GM19099 (cell line): ENCODE data around the gene TERF2IP.

ENCODE experiments used
- POLR2A ChIP-seq: IDR thresholded peaks from 3 replicates; pipeline ENCODE4 v1.6.1; 2011; ENCODE audit warnings: low read depth; ENCODE audit not compliant: insufficient read length; ENCODE audit errors: extremely low read depth

TERF2IP gene

DNA sequence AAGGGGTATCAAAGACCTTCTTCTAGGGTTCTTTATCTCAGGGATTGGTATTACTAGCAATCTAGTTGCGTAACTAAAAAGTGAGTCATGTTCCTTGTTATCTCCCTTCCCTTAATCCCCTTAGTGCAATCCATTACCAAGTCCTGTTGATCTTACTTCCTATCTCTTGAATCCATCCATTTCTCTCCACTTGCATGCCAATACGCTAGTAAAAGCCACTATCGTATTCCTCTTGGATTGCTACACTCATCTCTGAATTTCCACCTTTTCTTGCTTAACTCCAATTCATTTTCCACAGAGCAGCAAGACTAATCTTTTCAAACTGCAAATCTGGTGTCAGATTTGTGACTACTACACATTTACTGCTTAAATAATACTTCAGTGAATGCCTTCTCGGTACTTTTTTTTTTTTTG is 22.6 kb upstream of the TERF2IP start:
- no peak for TF ChIP-seq POLR2A

DNA sequence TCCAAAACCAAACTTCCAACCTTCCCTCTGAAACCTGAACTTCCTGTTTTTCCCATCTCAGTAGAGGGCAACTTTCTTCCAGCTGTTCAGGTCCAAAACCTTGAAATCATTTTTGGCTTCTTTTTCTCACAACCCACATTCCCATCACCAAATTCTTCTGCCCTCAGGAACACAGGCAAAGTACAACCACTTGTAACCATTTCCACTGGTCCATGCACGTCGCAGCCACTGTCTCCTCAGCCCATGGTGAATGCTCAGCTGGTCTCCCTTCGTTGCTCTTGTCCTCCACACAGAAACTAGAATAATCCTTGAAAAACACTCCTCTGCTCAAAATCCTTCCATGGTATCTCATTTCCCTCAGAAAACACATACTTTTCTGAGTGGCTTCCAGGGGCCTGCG is 20.8 kb upstream of the TERF2IP start:
- no peak for TF ChIP-seq POLR2A

DNA sequence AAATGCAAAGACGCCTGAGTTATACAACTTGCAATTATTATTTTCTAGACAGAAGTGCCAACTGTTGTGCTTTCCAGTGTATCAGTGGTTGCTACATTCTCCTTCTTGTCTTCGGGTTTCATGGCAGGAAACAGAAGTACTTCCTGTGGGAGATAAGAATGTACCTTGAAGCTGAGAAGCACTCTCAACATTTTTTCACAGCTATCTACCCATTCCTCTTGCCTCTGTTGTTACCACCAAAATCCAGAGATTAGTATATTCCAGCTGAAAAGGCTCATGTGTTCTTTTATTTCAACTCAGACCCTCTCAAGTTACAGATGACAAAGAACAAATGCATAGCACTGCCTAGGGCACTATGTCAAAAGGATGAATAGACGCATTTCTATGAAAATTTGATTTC is 19.7 kb upstream of the TERF2IP start:
- TF ChIP-seq POLR2A, result no peak

DNA sequence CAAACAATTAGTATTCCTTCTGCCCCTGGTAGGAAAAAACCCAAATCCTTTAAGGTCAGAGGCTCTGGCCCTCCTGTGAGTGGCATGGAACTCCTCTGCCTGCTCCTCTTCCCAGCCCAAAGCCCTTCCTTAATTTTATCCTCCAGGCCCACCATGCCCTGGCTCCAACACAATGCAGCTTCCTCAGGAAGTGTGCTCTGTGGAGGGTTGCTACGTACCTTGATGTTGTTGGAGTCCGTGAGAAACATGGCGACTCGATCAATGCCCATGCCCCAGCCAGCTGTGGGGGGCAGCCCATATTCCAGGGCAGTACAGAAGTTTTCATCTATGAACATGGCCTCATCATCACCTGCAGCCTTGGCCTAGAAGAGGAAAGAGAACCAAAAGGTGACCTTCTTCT is 19.2 kb upstream of the TERF2IP start:
- TF ChIP-seq POLR2A, result no peak

DNA sequence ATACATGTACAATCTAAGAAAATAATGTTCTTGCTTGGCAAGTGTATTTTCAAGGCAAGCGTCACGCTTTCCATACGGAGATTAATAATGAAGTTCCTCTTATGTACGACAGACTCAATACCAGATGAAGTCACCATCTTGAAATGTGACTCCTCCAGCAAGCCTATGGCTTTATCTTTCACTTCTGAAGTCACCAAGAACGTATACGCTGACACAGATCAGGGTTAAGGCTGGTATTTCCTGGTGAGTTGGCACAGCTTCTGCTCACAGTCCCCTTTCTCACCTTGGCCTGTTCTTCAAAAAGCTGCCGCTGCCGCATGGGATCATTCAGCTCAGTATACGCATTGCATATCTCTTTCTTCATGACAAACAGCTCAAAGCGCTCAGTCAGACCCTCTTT is 18.4 kb upstream of the TERF2IP start:
- no peak for TF ChIP-seq POLR2A

DNA sequence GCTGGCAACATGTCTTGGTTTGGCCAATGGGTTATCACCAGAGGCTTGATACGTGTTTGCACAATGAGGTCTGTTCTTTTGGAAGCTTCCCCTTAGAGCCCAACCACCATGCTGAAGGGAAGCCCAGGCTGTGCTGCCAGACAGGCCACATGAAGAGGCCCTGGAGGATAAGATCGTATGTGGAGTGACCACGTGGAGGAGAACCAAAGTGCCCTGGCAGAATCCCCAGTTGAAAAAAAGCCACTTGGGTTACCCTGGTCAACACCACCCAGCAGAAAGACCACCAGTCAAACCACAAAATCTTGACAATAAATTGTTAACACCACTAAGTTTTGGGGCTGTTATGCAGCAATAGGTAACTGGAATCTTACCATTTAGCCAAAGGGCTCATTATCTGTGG is 17.5 kb upstream of the TERF2IP start:
- TF ChIP-seq POLR2A, result no peak

DNA sequence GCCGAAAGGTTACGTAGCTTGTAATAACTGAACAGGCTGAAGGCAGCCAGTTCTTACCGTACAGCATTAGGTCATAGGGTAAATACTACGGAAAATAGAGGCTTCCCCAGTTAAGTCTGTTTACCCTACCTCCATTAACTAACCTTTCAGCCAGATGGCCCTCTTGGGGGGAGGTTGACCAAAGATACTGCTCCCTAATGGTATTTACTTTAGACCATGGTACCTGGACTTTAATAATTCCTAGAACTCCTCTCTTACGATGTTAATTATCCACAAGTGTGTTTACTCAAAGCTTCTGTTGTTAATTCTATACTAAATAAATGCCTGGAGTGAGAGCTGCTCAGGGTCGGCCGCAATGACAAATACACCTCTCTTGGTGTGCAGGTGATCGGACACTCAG is 14.7 kb upstream of the TERF2IP start:
- no peak for TF ChIP-seq POLR2A

DNA sequence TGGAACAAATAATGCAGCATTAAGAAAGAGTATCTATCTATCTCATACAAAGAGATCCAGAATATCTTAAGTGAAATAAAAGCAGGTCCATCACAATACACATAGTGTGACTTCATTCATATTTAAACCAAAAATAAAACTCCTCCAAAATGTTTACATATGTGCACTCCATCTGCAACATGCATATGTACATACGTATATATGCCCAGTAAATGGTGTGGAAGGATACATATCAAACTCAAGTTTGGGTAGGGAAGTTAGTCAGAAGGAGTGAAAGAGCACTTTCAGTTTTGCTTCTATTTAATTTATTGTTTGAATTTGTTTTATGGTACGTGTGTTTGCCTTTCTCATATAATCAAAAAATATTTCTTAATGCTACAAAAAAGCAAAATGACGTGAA is 12.5 kb upstream of the TERF2IP start:
- TF ChIP-seq POLR2A, result no peak

DNA sequence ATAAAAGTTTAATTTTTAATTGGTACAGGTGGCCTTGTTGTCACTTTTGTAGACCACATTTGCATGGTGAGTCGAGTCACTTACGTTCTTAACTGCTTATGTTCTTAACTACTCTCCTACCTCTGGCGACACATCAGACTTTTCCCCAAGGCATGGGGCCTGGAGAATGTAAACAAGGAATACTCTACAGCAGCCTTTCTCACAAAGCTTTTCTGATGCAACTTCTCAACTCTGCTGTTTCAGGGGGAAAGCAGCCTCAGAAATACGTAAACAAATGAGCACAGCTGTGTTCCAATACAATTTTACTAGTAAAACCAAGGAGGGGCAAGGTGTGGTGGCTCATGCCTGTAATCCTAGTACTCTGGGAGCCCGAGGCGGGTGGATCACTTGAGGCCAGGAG is 7.0 kb upstream of the TERF2IP start:
- TF ChIP-seq POLR2A, result no peak

DNA sequence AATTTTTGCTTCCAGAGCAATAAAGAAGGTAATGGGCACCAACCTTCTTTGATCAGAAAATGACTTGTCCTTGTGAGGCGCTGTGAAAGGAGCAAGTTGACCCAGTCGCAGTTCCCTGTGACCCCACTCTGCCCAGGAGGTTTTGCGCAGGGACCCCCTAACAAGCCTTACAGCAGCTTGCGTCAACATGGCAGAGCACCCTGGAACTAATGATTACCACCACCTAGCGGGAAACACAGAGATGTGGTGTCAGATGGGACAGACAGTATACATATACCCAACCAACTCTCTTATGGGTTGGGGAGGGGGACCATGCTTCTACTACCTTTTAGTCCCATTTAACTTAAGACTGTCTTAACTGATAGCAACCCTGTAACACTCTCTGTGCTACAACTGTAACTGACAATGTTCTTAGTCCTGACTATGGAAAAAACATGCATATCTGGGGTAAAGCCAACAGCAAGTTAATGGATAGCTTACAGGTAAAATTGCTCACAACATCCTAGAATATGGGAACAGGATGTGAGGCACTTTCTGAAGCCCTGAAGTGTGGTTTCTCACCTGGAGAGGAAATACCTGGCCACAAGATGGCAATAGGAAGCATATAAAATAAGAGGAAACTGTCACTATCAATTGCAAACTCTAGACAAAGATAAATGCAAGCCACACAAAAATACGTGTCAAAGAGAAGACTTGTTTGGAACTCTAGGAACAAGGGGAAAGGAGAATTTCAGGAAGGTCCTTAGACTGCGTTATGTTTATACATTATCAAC is 3.1 kb upstream of the TERF2IP start:
- TF ChIP-seq POLR2A, result no peak

DNA sequence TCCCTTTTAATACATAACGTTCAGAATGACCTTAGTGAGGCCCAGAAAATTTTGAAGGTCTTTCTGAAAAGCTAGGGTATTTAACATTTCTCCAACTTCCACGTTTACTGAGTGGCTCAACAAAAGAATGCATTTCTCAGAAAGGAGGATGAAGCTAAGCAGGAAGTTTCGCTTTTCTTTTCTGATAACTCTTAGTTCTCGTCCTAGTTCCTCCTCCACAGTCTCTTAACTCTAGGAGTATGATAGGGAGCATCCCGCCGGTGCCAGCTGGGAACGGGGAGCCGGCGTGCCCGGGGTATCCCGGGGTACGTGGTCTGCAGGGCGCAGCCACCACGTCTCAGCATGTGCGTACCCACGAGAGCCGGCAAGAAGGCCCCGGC is 471 bp upstream of the TERF2IP start:
- TF ChIP-seq POLR2A, result no peak

DNA sequence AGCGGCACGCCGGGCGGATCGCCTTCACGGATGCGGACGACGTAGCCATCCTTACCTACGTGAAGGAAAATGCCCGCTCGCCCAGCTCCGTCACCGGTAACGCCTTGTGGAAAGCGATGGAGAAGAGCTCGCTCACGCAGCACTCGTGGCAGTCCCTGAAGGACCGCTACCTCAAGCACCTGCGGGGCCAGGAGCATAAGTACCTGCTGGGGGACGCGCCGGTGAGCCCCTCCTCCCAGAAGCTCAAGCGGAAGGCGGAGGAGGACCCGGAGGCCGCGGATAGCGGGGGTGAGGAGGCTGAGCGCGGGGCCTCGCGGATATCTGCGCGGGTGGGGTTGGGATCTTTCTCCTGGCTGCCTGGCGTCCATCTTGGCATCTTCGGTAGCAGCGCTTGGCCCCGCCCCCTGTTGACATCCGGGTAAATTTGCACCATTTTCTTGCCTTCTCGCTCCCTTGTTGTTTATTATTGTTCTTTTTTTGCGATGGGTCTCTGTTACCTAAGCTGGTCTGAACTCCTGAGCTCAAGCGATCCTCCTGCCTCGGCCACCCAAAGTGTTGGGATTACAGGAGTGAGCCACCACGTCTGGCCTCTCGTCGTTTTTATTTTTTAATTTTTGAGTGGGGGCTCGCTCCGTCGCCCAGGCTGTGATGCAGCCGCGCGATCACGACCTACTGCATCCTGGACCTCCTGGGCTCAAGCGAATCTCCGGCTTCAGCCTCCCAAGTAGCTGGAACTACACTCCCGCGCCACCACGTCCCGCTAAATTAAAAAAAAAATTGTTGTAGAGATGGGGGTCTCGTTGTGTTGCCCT is 898 bp downstream of the TERF2IP start:
- peak; percentile 58 for TF ChIP-seq POLR2A

DNA sequence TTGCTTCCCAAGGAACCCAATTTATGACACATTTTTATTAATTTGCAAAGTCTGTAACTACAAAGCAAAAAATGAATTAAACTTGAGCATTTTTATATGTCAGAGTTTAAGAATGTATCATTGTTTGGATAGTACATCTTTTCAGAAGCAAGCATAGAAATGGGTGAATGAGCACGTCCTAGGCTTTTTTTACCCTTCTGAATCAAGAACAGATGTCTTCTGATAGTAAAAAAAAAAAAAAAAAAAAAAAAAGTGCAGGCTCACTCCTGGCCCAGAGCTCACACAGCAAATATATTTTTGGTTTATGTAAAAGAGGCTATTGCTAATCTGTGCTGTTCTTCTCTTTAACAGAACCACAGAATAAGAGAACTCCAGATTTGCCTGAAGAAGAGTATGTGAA is 6.3 kb downstream of the TERF2IP start:
- TF ChIP-seq POLR2A, result no peak

DNA sequence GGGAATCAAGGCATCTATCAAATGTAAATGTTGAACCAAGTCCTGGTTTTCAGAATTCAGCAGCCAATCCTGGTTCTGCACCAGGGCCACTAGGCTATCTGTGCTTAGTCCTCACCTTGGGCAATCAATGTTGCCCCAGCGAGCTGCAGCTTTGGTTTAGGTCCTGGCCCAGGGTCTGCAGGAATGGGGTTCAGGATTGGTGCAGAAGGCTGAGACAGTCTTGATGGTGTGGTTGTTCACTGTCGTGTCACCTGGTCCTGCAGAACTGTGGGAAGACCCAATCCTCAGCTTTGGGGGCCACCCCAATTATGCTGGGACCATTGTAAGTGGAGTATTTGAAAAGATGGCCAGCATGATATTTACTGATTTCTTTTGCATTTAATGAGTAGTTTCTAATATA is 10.6 kb downstream of the TERF2IP start:
- TF ChIP-seq POLR2A, result no peak

DNA sequence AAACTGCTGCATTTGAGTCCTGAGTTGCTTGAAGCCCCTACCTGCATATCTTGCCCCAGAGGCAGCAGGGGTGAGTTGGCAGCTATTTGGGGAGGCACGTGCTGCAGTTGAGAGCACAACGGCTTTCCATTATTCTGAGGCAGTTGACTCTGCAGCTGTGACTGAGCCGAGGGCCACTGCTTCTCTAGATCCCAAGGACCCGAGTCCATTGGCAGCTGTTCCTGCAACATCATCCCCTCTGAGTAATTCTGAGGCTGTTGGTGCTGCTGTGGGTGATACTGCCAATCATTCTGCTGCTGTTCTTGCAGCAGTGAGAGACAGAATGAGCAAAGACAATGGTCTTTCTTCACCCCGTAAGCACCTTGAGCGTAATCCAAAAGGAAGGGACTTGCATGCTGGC is 12.7 kb downstream of the TERF2IP start:
- TF ChIP-seq POLR2A, result no peak

DNA sequence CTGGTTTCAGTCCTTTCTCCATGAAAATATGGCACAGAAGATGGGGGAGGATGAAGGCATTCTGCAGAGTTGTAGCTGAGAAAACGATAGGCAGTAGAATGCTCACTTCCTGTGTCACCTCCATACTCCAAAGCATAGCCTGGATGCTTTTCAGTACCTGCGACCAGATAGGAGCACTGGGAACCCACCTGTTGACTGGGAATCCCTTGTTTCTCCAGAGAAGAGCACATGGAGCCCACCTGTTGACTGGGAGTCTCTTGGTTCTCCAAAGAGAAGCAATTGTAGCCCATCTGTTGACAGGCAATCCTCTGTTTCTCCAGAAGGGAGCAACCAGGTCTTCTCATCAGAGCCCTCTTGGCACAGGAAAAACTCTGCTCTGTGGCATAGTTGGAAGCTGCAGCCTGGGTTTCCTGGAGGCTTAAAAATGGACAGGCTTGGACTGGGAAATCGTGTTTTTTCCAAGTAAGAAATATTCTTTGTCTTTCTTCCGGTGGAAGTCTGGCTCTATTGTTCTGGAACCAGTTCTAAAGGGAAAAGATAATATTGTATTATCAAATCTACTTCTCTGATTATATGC is 13.2 kb downstream of the TERF2IP start:
- TF ChIP-seq POLR2A, result no peak
